ENCODE data around the gene NT5DC4. TPM values are rescaled to one million over a fixed set of nuclear protein-coding genes. Genes with fewer than 3 reads are reported as not detected.
A peak's percentile ranks its signal among the peaks of the same experiment; 100 is the strongest.

NT5DC4 gene
- total RNA-seq, 1 donor from 2014 or later = not detected

DNA sequence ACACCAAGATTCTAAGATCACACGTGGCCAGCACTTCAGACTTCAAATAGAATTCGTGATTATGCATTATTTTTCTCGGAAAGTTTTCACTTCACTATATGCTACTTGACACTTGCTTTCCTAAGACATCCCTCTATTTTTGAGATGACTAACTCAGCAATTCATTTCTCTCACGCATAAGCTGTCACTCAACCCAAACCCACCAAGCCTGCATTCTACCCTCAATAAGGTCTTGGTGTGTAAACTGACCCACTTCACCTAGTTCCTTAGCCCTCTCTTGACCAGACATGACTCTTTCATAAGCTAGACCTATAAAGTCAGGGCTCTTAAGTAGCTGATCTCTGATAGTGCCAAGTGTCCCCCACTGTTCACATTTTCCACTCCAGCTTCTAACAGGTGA, 31.8 kb downstream of the NT5DC4 start:
- no peak for DNase-seq (ENCODE audit: low read depth in 2 of 2)

GRCh38 chr2:112754564-112754963, 33.7 kb downstream of the NT5DC4 start:
- DNase-seq (ENCODE audit: low read depth in 2 of 2) = no peak

- no peak for DNase-seq (ENCODE audit: low read depth in 2 of 2)
Measured at GRCh38 chr2:112755444-112755843, 34.6 kb downstream of the NT5DC4 start.

DNA sequence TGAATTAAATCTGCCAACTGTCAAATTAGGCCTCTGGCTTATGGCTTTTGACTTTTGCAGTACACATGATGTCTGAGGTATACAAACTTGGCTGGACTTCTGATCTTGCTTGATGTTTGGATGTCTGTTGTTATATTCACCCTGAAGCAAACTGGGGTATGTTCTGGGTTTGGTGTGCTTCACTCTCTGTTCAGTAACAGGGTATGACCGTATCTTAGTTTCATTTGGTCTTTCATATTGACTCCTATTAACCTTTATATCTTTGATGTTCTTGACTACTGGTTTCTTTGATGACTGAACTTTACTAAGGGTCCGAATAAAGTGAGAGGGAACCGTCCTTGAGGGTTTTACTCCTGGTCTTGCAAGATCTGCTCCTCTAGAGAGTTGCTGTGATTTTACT, 35.4 kb downstream of the NT5DC4 start:
- DNase-seq (ENCODE audit: low read depth in 2 of 2) = no peak

DNA sequence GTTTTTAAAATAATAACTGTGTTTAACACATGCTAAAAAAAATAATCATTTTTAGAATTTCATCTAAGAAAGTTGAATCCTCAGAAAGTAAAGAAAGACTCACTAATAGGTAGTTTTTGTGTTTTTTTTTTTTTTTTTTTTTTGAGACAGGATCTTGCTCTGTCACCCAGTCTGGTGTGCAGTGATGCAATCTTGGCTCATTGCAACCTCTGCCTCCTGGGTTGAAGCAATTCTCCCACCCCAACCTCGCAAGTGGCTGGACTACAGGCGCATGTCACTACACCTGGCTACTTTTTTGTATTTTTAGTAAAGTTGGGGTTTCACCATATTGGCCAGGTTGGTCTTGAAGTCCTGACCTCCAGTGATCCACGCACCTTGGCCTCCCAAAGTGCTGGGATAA, 36.4 kb downstream of the NT5DC4 start:
- no peak for DNase-seq (ENCODE audit: low read depth in 2 of 2)

GRCh38 chr2:112758711-112759110, 37.9 kb downstream of the NT5DC4 start:
- DNase-seq (ENCODE audit: low read depth in 2 of 2) = no peak

- DNase-seq (ENCODE audit: low read depth in 2 of 2) = no peak
Measured at GRCh38 chr2:112760149-112760548, 39.3 kb downstream of the NT5DC4 start.

DNA sequence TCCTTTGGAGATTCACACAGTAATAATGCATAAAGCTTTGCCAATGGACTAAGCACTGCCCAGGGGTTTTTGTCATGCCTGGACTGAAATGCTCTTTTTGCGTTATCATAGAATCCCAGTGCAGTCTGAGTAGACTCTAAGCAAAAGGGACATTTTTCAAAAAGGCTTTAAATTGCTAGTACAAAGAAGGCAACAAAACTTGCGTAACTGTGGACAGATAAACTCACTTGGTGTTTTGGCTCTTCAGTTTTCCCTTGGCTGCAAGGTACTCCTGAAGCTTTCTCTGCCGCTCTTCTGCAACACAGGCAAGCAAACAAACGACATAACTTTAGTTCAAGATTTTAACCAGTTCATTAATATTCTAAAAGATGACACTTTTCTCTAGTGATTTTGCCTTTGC, 41.5 kb downstream of the NT5DC4 start:
- DNase-seq (ENCODE audit: low read depth in 2 of 2) = no peak

DNA sequence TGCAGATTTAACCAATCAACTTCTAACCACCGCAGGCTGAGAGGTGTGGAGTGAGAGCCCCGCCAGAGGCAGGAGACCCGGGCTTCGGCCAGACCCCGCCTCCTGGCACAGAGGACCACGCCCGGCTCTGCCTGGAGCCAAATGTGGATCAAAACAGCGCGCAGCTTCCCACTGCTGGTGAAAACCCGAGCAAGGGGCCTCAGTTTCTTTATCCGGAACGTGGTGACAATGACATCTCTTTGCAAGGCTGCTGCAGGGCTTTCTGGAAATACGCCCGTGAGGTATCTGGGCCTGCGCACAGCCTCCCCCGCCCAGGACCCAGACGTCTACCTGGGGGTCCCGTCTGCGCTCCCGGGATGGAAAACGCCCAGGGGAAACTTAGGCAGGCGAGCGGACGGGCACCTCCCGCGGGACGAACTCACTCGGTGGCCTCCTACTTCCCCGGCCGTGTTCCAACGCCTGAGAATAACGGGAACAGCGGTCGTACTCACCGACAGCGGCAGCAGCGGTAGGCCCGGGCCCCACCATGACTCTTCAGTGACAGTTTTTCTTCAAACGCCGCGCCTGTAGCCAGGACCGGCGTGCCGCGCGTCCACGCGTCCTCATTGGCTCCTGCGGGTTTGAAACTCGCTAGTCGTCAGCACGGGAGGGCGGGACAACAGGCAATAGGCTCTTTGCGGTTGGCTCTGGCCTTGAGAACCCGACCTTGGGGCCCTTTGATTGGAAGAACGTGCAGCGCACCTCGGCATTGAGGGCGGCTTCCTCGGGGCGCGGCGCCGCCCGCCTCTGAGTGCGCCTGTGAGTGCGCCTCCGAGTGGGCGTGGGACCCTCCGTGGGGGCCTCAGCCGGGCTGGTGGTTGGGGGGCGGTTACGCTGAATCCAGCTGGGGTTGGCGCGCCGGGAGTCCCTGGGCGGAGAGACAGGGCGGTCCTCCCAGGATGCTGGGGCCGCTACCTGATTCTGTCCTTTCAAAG, 43.5 kb downstream of the NT5DC4 start, which contains the start of gene CKAP2L:
Gene CKAP2L (minus strand): TSS at position 539 of the 974 bp plus-strand sequence. CDS start 11 bp downstream, at position 528.
- DNase-seq (ENCODE audit: low read depth in 2 of 2) = peak; percentile 98 to 99

DNA sequence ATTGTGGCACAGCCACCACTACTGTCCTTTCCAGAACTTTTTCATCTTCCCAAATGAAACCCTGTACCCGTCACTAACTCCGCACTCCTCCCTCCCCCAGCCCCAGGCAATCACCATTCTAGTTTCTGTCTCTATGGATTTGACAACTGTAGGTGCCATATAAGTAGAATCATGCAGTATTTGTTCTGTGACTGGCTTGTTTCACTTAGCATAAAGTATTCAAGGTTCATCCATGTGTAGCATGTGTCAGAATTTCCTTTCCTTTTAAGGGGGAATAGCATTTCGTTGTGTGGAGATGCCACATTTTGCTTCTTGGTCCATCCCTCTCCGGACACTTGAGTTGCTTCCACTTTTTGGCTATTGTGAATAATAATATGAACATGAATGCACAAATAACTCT, 44.4 kb downstream of the NT5DC4 start:
- DNase-seq (ENCODE audit: low read depth in 2 of 2) = no peak

DNA sequence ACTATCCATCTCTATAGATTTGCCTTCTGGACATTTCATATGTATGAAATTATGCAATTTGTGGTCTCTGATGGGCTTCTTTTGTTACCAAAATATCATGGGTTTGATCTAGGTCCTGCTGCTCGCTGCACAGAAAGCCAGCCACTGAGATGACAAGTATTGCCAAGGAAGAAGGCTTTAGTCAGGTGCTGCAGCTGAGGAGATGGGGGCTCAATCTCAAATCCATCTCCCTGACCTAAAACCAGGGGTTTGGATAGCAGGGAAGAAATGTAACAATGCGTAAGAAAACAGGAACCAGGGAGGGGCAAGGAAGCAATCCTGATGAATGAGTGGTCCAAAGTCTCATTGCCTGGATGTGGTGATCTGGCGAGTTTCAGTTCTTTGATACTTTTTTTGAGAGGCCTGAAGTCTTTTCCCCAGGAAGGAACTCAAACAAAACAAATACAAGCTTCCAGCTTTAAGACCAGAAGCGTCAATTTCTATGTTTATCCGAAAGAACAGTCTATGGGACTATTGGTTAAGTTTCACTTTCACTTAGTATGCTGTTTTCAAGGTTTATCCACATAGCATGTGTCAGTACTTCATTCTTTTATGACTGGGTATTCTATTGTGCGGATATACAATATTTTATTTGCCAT, 47.0 kb downstream of the NT5DC4 start:
- peak; percentile 56 to 83 for DNase-seq (ENCODE audit: low read depth in 2 of 2)

- DNase-seq (ENCODE audit: low read depth in 2 of 2) = peak; percentile 11 to 36
Measured at GRCh38 chr2:112768432-112768831, 47.6 kb downstream of the NT5DC4 start.

GRCh38 chr2:112772322-112772721, 51.5 kb downstream of the NT5DC4 start:
- no peak for DNase-seq (ENCODE audit: low read depth in 2 of 2)

GRCh38 chr2:112772911-112773475, 52.2 kb downstream of the NT5DC4 start:
- no peak for DNase-seq (ENCODE audit: low read depth in 2 of 2)

DNA sequence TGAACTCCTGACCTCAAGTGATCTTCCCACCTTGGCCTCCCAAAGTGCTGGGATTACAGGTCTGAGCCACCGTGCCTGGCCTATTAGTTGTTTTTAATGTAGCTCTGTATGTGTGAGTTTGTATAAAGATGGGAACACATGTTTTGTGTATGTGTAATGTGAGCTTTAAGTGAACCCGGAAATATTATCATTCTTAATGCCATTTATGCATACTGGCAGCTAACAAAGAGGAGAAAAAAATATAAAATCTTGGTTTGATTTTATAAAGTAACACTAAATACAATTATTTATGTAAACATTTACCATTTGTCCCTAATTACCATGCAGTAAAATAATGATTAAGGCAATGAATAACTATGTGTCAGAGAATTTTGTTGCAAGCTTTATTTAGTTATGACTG, 52.7 kb downstream of the NT5DC4 start:
- DNase-seq (ENCODE audit: low read depth in 2 of 2) = no peak

DNA sequence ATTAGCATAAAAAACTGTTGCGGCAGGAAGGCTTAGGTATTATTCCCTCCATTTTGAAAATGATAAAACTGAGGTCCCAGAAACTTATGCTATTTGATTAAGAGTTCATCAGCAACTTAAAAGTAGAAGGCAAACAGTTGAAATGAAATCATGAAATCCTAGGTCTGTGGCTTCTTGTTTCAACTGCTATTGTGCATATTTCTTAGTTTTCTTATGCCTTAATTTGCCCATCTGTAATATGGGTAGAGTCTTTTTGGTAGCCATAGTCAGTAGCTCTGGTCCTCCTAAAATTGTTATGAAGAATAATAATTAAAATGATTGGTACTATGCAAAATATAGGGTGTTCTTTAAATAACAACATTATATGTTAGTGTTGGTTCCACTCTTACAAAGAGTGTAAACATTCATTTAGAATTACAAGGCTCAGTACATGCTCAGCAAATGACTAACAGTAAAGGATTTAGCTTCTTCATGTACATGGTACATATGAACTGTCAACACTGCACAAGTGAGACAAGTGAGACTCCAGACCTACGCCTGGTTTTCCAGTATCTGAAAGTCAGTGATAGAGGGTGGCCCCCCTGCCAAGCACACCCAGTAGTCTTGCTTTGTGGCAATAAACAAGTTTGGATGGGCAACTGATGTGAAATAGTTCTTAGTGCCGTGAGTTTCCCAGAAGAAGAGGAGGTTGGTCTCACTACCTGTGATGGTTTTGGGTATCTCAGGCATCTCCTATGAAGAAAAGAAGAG, 53.9 kb downstream of the NT5DC4 start:
- no peak for DNase-seq (ENCODE audit: low read depth in 2 of 2)

DNA sequence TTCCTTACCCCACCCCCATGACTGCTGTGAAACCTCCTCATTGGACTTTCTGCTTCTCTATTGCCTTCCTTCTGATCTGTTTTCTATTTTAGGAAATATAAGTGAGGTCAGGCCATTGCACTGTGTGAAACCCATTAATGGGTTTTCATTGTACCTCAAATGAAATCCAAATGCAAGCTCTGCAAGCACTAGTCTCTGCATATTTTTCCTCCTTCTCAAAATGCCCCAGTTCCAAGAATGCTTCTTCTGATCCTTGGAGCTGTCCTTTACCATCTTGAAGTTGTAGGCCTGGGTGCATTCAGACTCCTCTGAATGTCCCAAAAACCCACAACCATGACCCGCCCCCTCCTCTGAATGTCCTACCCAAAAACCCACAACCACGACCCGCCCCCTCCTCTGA, 55.3 kb downstream of the NT5DC4 start:
- no peak for DNase-seq (ENCODE audit: low read depth in 2 of 2)

DNA sequence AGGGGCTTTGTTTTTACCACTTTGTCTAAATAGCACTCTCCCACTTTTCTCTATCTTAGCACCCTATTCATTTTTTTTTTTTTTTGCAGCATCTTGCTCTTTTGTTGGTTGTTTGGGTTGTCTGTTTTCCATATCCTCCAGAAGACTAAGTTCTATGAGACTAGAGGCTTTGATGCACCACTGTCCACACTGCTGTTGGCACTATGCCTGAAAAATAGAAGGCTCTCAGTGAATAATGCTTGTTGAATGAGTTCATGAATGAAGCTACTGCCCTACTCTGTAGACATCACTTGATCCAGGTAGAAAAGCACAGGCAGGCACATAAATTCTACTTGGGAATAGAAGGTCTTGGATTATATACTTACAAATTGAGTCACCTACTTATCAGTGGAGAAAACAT, 56.2 kb downstream of the NT5DC4 start:
- no peak for DNase-seq (ENCODE audit: low read depth in 2 of 2)

- no peak for DNase-seq (ENCODE audit: low read depth in 2 of 2)
Measured at GRCh38 chr2:112779598-112779997, 58.8 kb downstream of the NT5DC4 start.

DNA sequence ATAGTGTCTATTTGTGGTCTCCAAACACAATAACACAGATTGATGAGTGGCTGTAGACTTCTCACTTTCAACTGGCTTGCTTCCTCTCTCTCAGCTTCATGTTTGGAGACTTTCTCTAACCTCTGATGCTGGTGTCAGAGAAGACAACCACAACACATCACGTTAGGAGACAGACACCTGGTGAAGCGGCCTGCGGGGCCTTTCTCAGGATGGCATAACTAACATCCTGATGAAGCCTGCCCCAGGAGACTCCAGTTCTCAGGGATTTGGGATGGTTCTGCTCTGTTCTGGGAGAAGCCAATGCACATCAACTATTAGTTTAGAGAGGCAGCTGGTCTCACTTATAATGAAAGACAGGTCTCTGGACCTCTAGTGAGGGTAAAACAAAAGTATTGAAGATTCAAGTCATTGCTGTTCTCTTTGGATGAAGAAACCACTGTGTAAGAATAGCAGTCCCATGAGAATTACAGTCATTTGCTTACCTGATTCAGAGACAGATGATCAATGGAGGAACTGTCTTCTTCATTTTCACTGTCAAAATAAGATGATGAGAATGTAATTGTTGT, 61.5 kb downstream of the NT5DC4 start:
- no peak for DNase-seq (ENCODE audit: low read depth in 2 of 2)

DNA sequence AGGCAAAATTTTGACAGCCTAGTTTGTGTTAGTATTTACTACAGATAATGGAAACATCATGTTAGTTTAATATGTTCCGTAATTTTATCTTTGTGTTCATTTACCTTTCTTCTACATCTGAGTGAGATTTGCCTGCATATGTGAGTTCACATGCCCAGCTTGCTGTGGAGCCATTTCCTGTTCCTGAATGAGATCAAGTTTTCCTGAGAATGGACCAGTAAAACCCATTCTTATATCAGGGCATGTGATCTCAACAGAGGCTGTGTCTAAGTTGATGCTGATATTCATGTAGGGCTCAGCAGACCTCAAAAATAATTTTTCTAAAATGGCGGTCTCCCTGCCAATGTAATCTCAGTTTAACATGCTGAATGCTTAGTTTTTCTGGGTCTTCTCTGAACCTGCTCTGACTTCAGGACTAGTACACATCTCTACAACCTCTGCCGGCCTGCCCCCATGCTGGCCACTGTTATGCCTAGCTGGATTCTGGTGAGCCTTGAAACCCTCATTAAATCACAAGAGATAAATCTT, 62.4 kb downstream of the NT5DC4 start:
- peak; percentile 70 to 82 for DNase-seq (ENCODE audit: low read depth in 2 of 2)

Data from lung microvascular endothelial cell (primary cell).